NT2/D1 (cell line): Measurements from ENCODE around the gene DUSP22.

ENCODE experiments used
- DNase-seq: peaks from one replicate; pipeline ENCODE4 v3.0.0-alpha.2; 2011; ENCODE audit warnings: low read depth, low spot score
- H3K27me3 ChIP-seq: 2 replicates; pipeline ENCODE4 v1.6.0; 2011; ENCODE audit warnings: mild to moderate bottlenecking; ENCODE audit not compliant: insufficient read length, insufficient read depth
- H3K36me3 ChIP-seq: 2 replicates; pipeline ENCODE4 v1.6.1; 2011; ENCODE audit warnings: mild to moderate bottlenecking, low read length, mixed read lengths; ENCODE audit not compliant: insufficient read depth, insufficient read length
- H3K4me1 ChIP-seq: 2 replicates; pipeline ENCODE4 v1.5.1; 2011; ENCODE audit not compliant: insufficient read depth, insufficient read length
- H3K4me3 ChIP-seq: 2 replicates; pipeline ENCODE4 v1.5.1; 2011; ENCODE audit warnings: low read depth; ENCODE audit not compliant: insufficient read length
- H3K9ac ChIP-seq: 2 replicates; pipeline ENCODE4 v1.6.0; 2011; ENCODE audit warnings: low read depth; ENCODE audit not compliant: insufficient read length
- H3K9me3 ChIP-seq: 2 replicates; pipeline ENCODE4 v1.5.1; 2011; ENCODE audit warnings: mild to moderate bottlenecking, low read length; ENCODE audit not compliant: insufficient read depth
- SUZ12 ChIP-seq: IDR thresholded peaks from 2 replicates; pipeline ENCODE4 v1.6.1; 2011; ENCODE audit not compliant: insufficient read length, insufficient read depth; ENCODE audit errors: extremely low read depth
- YY1 ChIP-seq: IDR thresholded peaks from 2 replicates; pipeline ENCODE4 v1.6.1; 2011; ENCODE audit not compliant: insufficient read length, insufficient read depth
- ZNF274 ChIP-seq: IDR thresholded peaks from 2 replicates; pipeline ENCODE4 v1.6.1; 2011; ENCODE audit warnings: mild to moderate bottlenecking, low read depth, low read length

The DUSP22 gene

DNA sequence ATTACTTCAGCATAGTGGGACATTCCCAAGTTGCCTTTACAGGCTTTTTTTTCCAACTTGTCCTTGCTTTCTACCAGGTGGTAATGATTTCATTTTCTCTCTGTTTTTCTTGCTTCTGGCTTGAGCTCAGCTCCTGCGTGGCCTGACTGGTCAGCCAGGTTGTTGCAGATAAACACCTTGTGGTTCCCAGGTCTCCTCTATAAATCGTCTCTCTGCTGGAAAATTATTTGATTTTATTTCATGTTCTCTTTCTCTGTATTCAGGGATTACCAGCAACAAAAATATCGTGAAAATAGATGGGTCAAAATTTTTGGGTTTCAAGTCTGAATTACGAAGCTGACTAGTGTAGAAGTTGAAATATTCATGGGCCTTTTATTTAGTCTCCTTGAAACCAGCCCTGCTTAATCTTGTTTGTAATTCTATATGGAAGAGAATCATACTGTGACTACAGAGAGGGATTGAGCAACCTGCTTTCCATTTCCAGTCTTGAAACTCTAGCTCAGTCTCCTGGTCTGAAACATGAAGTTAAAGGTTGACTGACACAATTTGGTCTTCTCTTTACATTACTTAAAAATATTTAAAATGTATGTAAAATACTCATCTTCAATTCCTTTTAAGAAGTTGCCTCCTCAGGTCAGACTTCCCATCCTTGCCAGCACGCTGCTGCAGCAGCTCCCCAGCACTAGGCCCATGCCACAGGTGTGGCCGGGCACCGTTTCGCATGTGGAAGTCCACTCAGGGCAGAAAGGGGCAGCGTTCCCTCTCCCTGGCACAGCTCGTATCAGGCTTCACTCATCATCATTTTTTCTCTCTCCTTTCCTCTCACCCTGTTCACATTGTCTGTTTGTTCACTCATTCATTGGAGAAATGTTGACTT lies 7.1 kb downstream of the DUSP22 start:
- no peak for DNase-seq
- Histone ChIP-seq H3K36me3 (no peaks in the 10 kb centered on the region), H3K9ac (no peak overlapping the region), H3K9me3 (no peaks in the 10 kb centered on the region), H3K4me3 (no peak overlapping the region), H3K27me3 (peaks cover 60% of the 10 kb centered on the region), H3K4me1 (peaks cover 7% of the 10 kb centered on the region)
- no peak for TF ChIP-seq YY1
- TF ChIP-seq SUZ12: no peak
- no peak for TF ChIP-seq ZNF274

- Histone ChIP-seq H3K9ac (no peak overlapping the region), H3K4me1 (peaks cover 7% of the 10 kb centered on the region), H3K4me3 (no peak overlapping the region), H3K9me3 (no peaks in the 10 kb centered on the region), H3K27me3 (peaks cover 67% of the 10 kb centered on the region), H3K36me3 (no peaks in the 10 kb centered on the region)
- TF ChIP-seq YY1 (no peak), ZNF274 (no peak), SUZ12 (no peak)
- no peak for DNase-seq
These were observed 7.7 kb downstream of the DUSP22 start for GRCh38 chr6:300026-300425.

GRCh38 chr6:300494-301198 lies 8.4 kb downstream of the DUSP22 start:
- no peak overlapping the region for H3K9ac ChIP-seq
- H3K4me1 ChIP-seq: peaks cover 7% of the 10 kb centered on the region
- TF ChIP-seq YY1 (no peak), SUZ12 (no peak), ZNF274 (no peak)
- no peaks in the 10 kb centered on the region for H3K9me3 ChIP-seq
- no peak for DNase-seq
- no peak overlapping the region for H3K4me3 ChIP-seq
- peaks cover 73% of the 10 kb centered on the region for H3K27me3 ChIP-seq
- no peaks in the 10 kb centered on the region for H3K36me3 ChIP-seq

GRCh38 chr6:301526-301925 lies 9.2 kb downstream of the DUSP22 start:
- no peak for TF ChIP-seq YY1
- no peak for TF ChIP-seq ZNF274
- no peak for TF ChIP-seq SUZ12
- Histone ChIP-seq H3K36me3 (no peaks in the 10 kb centered on the region), H3K9ac (no peak overlapping the region), H3K4me3 (no peak overlapping the region), H3K4me1 (peaks cover 7% of the 10 kb centered on the region), H3K27me3 (peaks cover 82% of the 10 kb centered on the region), H3K9me3 (no peaks in the 10 kb centered on the region)
- no peak for DNase-seq

DNA sequence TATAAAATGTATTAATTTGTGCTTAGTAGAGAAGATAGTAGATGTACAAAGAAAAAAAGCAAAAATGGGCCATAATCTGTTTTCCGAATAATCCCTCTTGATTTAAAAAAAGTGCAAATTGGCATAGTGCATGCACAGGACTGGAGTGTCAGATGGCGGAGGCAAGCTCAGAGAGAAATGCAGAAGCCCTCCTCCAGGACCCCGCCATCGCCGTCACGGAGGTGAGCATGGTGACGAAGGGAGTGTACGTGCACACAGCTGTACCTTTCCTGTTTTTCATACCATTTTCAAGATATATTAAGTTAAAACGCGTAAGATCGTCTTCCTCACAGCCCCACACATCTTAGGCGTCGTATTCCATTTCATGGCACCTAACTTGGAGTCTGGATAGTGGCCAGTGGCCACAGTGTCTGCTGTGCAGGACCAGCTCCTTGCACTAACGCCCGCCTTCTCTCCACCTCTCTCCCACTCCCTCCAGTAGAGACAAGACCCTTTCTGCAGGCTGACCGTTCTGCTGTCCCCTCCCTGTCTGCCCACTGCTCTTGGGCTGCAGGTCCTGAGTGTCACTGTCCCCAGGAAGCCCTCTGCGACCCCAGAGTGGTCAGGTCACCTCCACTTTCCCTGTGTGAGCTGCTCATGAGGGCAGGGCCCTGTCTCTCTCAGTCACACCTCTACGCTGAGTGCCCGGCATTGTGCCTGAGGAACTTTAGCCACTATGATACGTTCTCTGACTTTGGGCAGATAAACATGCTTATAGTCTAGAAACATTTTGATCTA lies 9.8 kb downstream of the DUSP22 start:
- Histone ChIP-seq H3K9me3 (no peaks in the 10 kb centered on the region), H3K36me3 (no peaks in the 10 kb centered on the region), H3K9ac (no peak overlapping the region), H3K4me3 (no peak overlapping the region), H3K27me3 (peaks cover 88% of the 10 kb centered on the region), H3K4me1 (peaks cover 4% of the 10 kb centered on the region)
- no peak for TF ChIP-seq YY1
- TF ChIP-seq ZNF274: no peak
- TF ChIP-seq SUZ12: no peak
- DNase-seq: no peak

DNA sequence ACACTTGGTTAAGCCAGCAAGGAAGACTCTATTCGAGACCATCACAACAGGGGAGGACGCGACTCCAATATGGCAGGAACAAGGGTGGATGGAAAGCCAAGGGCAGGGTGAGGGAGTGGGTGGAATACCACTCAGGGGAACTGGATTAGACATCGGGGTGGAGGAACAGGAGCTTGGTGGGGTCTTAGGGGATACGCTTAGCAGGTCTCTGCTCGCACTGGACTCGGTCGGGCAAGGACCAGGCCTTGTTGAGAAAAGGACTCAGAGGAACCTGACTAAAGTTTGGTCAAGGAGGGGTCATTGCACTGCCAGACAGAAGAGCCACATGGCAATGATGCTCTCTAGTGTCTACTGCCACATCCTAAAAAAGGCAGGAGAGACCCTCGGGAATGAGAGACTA lies 10.5 kb downstream of the DUSP22 start:
- peaks cover 4% of the 10 kb centered on the region for H3K4me1 ChIP-seq
- no peaks in the 10 kb centered on the region for H3K36me3 ChIP-seq
- H3K9me3 ChIP-seq: no peaks in the 10 kb centered on the region
- DNase-seq: no peak
- H3K4me3 ChIP-seq: no peak overlapping the region
- TF ChIP-seq YY1: no peak
- no peak for TF ChIP-seq SUZ12
- no peak for TF ChIP-seq ZNF274
- H3K9ac ChIP-seq: no peak overlapping the region
- peaks cover 90% of the 10 kb centered on the region for H3K27me3 ChIP-seq

GRCh38 chr6:303263-303662 lies 11.0 kb downstream of the DUSP22 start:
- DNase-seq: no peak
- no peak overlapping the region for H3K9ac ChIP-seq
- no peaks in the 10 kb centered on the region for H3K9me3 ChIP-seq
- TF ChIP-seq YY1 (no peak), ZNF274 (no peak), SUZ12 (no peak)
- H3K4me3 ChIP-seq: no peak overlapping the region
- peaks cover 95% of the 10 kb centered on the region for H3K27me3 ChIP-seq
- no peaks in the 10 kb centered on the region for H3K36me3 ChIP-seq
- peaks cover 3% of the 10 kb centered on the region for H3K4me1 ChIP-seq
